ENCODE measurements around the gene GPATCH2L. TPM values are rescaled to one million over a fixed set of nuclear protein-coding genes. Genes with fewer than 3 reads are reported as not detected.

The GPATCH2L gene
- total and polyA plus RNA-seq, 7 donors, result 6.2 to 42.6 (median 29.9) TPM

- no peak for DNase-seq
- Histone ChIP-seq H3K9me3 (peaks cover 12% of the 10 kb centered on the region), H3K36me3 (ENCODE audit: insufficient read depth in 1 of 2, low read depth in 1 of 2) (no peaks in the 10 kb centered on the region), H3K27ac (no peak overlapping the region), H3K4me1 (no peaks in the 10 kb centered on the region), H3K27me3 (ENCODE audit: insufficient read depth in 3 of 3, low read length in 2 of 3) (no peaks in the 10 kb centered on the region), H3K4me3 (no peak overlapping the region)
- ATAC-seq, result no peak
- intact Hi-C loops (cut with DNase I), result no loop called here
- TF ChIP-seq CTCF (IDR thresholded peaks at IDR 0.05), result no peak
- WGBS, 3 donors, result 54 to 63% (median 60%) methylated on average over 3 of the region's 3 CpGs
These were observed 68.2 kb downstream of the GPATCH2L start for GRCh38 chr14:76219873-76220272.

GRCh38 chr14:76227450-76228050 lies 75.8 kb downstream of the GPATCH2L start:
- Histone ChIP-seq H3K27ac (no peak overlapping the region), H3K27me3 (ENCODE audit: insufficient read depth in 3 of 3, low read length in 2 of 3) (no peaks in the 10 kb centered on the region), H3K9me3 (peaks cover 12% of the 10 kb centered on the region), H3K4me1 (no peaks in the 10 kb centered on the region), H3K4me3 (no peak overlapping the region), H3K36me3 (ENCODE audit: insufficient read depth in 1 of 2, low read depth in 1 of 2) (peaks cover 0 to 8% of the 10 kb centered on the region in 2 donors)
- intact Hi-C loops (cut with DNase I), result no loop called here
- 75 to 77% (median 77%) methylated on average over 10 of the region's 10 CpGs for WGBS, 3 donors
- DNase-seq (no peak), ATAC-seq (peak in 1 of 4 donors; percentile 54)
- no peak for TF ChIP-seq CTCF (IDR thresholded peaks at IDR 0.05)

- DNase-seq (no peak), ATAC-seq (no peak)
- Histone ChIP-seq H3K27me3 (ENCODE audit: insufficient read depth in 3 of 3, low read length in 2 of 3) (no peaks in the 10 kb centered on the region), H3K36me3 (ENCODE audit: insufficient read depth in 1 of 2, low read depth in 1 of 2) (peaks cover 0 to 8% of the 10 kb centered on the region in 2 donors), H3K9me3 (peaks cover 12% of the 10 kb centered on the region), H3K4me1 (no peaks in the 10 kb centered on the region), H3K4me3 (no peak overlapping the region), H3K27ac (no peak overlapping the region)
- 84 to 88% (median 85%) methylated on average over 10 of the region's 10 CpGs for WGBS, 3 donors
- no peak for TF ChIP-seq CTCF (IDR thresholded peaks at IDR 0.05)
- intact Hi-C loops (cut with DNase I), result no loop called here
These were observed 76.4 kb downstream of the GPATCH2L start for GRCh38 chr14:76228138-76228537.

GRCh38 chr14:76232800-76233199 lies 81.1 kb downstream of the GPATCH2L start:
- Histone ChIP-seq H3K27me3 (ENCODE audit: insufficient read depth in 3 of 3, low read length in 2 of 3) (peaks cover 0 to 1% (median 0%) of the 10 kb centered on the region in 3 donors), H3K4me1 (no peaks in the 10 kb centered on the region), H3K27ac (no peak overlapping the region), H3K9me3 (no peaks in the 10 kb centered on the region), H3K4me3 (no peak overlapping the region), H3K36me3 (ENCODE audit: insufficient read depth in 1 of 2, low read depth in 1 of 2) (peaks cover 2 to 11% of the 10 kb centered on the region in 2 donors)
- no peak for ATAC-seq
- no peak for DNase-seq
- WGBS, 3 donors, result 57 to 60% (median 58%) methylated on average over 4 of the region's 4 CpGs
- TF ChIP-seq CTCF (IDR thresholded peaks at IDR 0.05), result no peak
- intact Hi-C loops (cut with DNase I), result no loop called here

- intact Hi-C loops (cut with DNase I), result no loop called here
- WGBS, 3 donors, result 88 to 93% (median 90%) methylated on average over 2 of the region's 2 CpGs
- TF ChIP-seq CTCF (IDR thresholded peaks at IDR 0.05), result no peak
These were observed 83.9 kb downstream of the GPATCH2L start for GRCh38 chr14:76235628-76236027.

More at GRCh38 chr14:76235628-76236027, 83.9 kb downstream of the GPATCH2L start:
- DNase-seq, result no peak
- Histone ChIP-seq H3K27me3 (ENCODE audit: insufficient read depth in 3 of 3, low read length in 2 of 3) (peaks cover 0 to 1% (median 0%) of the 10 kb centered on the region in 3 donors), H3K36me3 (ENCODE audit: insufficient read depth in 1 of 2, low read depth in 1 of 2) (peaks cover 2 to 10% of the 10 kb centered on the region in 2 donors), H3K27ac (no peak overlapping the region), H3K4me3 (no peak overlapping the region), H3K4me1 (no peaks in the 10 kb centered on the region), H3K9me3 (no peaks in the 10 kb centered on the region)
- ATAC-seq, result no peak

All from psoas muscle (tissue), 8 donors.